GM23338 (cell line): Measurements from ENCODE around the gene SYNGR3. TPM values are rescaled to one million over a fixed set of nuclear protein-coding genes. Genes with fewer than 3 reads are reported as not detected.

ENCODE experiments used
- ATAC-seq: fragments of 200-7000 bp; cut with Tn5 transposase; 3 replicates; pipeline ENCODE4 v1.9.1; 2020
- DNase-seq: peaks from one replicate; pipeline ENCODE4 v3.0.0-alpha.2; 2015; ENCODE audit warnings: low spot score
- H2AFZ ChIP-seq: fragments of 200-600 bp; sonication (generic); 2 replicates; pipeline ENCODE4 v1.8.0; 2016; ENCODE audit warnings: antibody characterized with exemption, mild to moderate bottlenecking, moderate library complexity
- H3F3A ChIP-seq: fragments of 200-600 bp; sonication (generic); replicated peaks from 2 replicates; pipeline ENCODE4 v1.8.0; 2017; ENCODE audit warnings: antibody characterized with exemption, mixed run types, low read depth
- H3K27ac ChIP-seq: fragments of 200-600 bp; sonication (generic); 2 replicates; pipeline ENCODE4 v1.6.1; 2016; ENCODE audit warnings: low read depth
- H3K27me3 ChIP-seq: fragments of 200-600 bp; sonication (generic); 2 replicates; pipeline ENCODE4 v1.8.0; 2016; ENCODE audit warnings: mild to moderate bottlenecking, mixed run types, moderate library complexity; ENCODE audit not compliant: insufficient read depth
- H3K36me3 ChIP-seq: fragments of 200-600 bp; sonication (generic); 2 replicates; pipeline ENCODE4 v1.8.0; 2016; ENCODE audit warnings: mild to moderate bottlenecking; ENCODE audit not compliant: insufficient read depth
- H3K4me1 ChIP-seq: fragments of 200-600 bp; sonication (generic); 2 replicates; pipeline ENCODE4 v1.8.0; 2016; ENCODE audit warnings: mild to moderate bottlenecking, moderate library complexity; ENCODE audit not compliant: insufficient read depth
- H3K4me2 ChIP-seq: fragments of 200-600 bp; sonication (generic); 2 replicates; pipeline ENCODE4 v1.7.1; 2017; ENCODE audit warnings: mixed run types
- H3K4me3 ChIP-seq: fragments of 200-600 bp; sonication (generic); 2 replicates; pipeline ENCODE4 v1.6.1; 2016; ENCODE audit warnings: mixed run types
- H3K79me2 ChIP-seq: fragments of 200-600 bp; sonication (generic); replicated peaks from 2 replicates; pipeline ENCODE4 v1.8.0; 2017; ENCODE audit warnings: mild to moderate bottlenecking; ENCODE audit not compliant: insufficient read depth
- H3K9me2 ChIP-seq: fragments of 200-600 bp; sonication (generic); 2 replicates; pipeline ENCODE4 v1.8.0; 2017; ENCODE audit not compliant: insufficient read depth
- H4K20me1 ChIP-seq: fragments of 200-600 bp; sonication (generic); replicated peaks from 2 replicates; pipeline ENCODE4 v1.8.0; 2017; ENCODE audit warnings: mild to moderate bottlenecking; ENCODE audit not compliant: insufficient read depth
- H3K27ac Mint-ChIP-seq: 2 replicates; pipeline ENCODE4 v1.8.0; 2020; ENCODE audit warnings: inconsistent platforms, mild to moderate bottlenecking, moderate library complexity, mixed read lengths
- H3K27me3 Mint-ChIP-seq: 3 replicates; pipeline ENCODE4 v1.8.0; 2022; ENCODE audit warnings: low read depth, mild to moderate bottlenecking, moderate library complexity, mixed read lengths, inconsistent platforms; ENCODE audit not compliant: insufficient read depth, poor library complexity
- H3K36me3 Mint-ChIP-seq: 3 replicates; pipeline ENCODE4 v1.8.0; 2021; ENCODE audit warnings: low read depth, mild to moderate bottlenecking, inconsistent platforms, moderate library complexity, mixed read lengths
- H3K4me1 Mint-ChIP-seq: 3 replicates; pipeline ENCODE4 v1.8.0; 2020; ENCODE audit warnings: mild to moderate bottlenecking, inconsistent platforms, mixed read lengths
- H3K4me3 Mint-ChIP-seq: 3 replicates; pipeline ENCODE4 v1.8.0; 2021; ENCODE audit warnings: moderate library complexity, mild to moderate bottlenecking, inconsistent platforms, mixed read lengths
- H3K9me3 Mint-ChIP-seq: 3 replicates; pipeline ENCODE4 v1.8.0; 2020; ENCODE audit warnings: moderate library complexity, mild to moderate bottlenecking, inconsistent platforms, mixed read lengths
- CREB1 ChIP-seq: fragments of 250-450 bp; sonication (Bioruptor Pico); IDR thresholded peaks from 2 replicates; pipeline ENCODE4 v1.5.0; 2020; ENCODE audit warnings: low read depth, mild to moderate bottlenecking, moderate library complexity
- EZH2 ChIP-seq: fragments of 200-600 bp; sonication (generic); IDR thresholded peaks from one replicate; pipeline ENCODE4 v1.8.0; 2017; ENCODE audit warnings: antibody characterized with exemption, mild to moderate bottlenecking, low read depth; ENCODE audit not compliant: unreplicated experiment
- JUNB ChIP-seq: IDR thresholded peaks from one replicate; pipeline ENCODE4 v1.6.1; 2016; ENCODE audit warnings: antibody characterized with exemption; ENCODE audit not compliant: unreplicated experiment
- NANOG ChIP-seq: IDR thresholded peaks from 2 replicates; pipeline ENCODE4 v1.6.1; 2016; ENCODE audit warnings: antibody characterized with exemption, borderline replicate concordance
- ZNF114 ChIP-seq: fragments of 250-450 bp; sonication (Bioruptor Pico); IDR thresholded peaks from 2 replicates; pipeline ENCODE4 v1.5.0; 2020; ENCODE audit warnings: mild to moderate bottlenecking, moderate library complexity
- ZNF331 ChIP-seq: fragments of 250-450 bp; sonication (Bioruptor Pico); IDR thresholded peaks from 2 replicates; pipeline ENCODE4 v1.5.0; 2020; ENCODE audit warnings: low read depth, mild to moderate bottlenecking, moderate library complexity
- polyA plus RNA-seq: library from polyadenylated mRNA; unstranded; fragments of >200 nt; fragmentation: Nextera tagmentation; extraction: Ambion mirVana; gene quantifications from 2 replicates; pipeline ENCODE4 v1.2.1, GENCODE V29; 2016
- total RNA-seq: library from RNA; depleted of rRNA; stranded (reverse); fragments of >200 nt; shearing (Covaris generic); gene quantifications from 2 replicates; pipeline ENCODE4 v1.2.3, GENCODE V29; 2014
- TF ChIP-seq, protein P1 (sequence below), 2 experiments: fragments of 200-600 bp in 1 of 2; sonication (generic) in 1 of 2; conservative IDR thresholded peaks; 2 replicates each; pipeline versions ENCODE4 v1.5.1 to v1.6.1; 2016 to 2017; ENCODE audit warnings: antibody characterized with exemption in 2 of 2, low read depth in 2 of 2, mild to moderate bottlenecking in 2 of 2, moderate library complexity in 1 of 2
- TF ChIP-seq, protein P2 (sequence below): IDR thresholded peaks from 2 replicates; pipeline ENCODE4 v1.6.1; 2016; ENCODE audit warnings: antibody characterized with exemption

The SYNGR3 gene
- total and polyA plus RNA-seq, 2 experiments from 2014 or later: 45.4 to 77.7 TPM

DNA sequence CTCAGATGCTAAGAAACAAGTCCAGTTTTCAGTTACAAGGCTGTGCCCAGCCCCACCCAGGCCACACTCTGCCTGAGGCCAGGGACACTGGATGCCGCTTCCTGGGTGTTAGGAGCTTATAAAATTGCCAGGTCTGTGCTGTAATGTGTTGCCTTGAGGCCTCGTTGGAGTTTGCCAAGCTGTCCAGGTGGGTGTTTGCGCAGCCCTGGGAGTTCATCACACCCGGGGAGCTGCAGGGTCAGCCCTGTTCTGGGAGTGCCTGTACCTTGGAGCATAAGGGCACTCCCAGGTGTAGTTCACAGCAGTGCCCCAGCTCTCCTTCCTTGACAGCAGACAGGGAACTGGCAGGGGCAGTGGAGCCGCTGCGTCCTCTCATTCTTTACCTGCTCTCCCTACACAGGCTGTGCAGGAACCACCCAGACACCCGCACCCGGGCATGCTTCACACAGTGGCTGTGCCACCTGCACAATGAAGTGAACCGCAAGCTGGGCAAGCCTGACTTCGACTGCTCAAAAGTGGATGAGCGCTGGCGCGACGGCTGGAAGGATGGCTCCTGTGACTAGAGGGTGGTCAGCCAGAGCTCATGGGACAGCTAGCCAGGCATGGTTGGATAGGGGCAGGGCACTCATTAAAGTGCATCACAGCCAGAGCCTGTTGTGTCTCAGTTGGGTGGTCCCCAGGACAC is 4.2 kb upstream of the SYNGR3 start:
- no peak for DNase-seq
- no peaks in the 10 kb centered on the region for H3K9me2 ChIP-seq
- H2AFZ ChIP-seq: no peak overlapping the region
- no peak overlapping the region for H3K27ac Mint-ChIP-seq
- H3K27me3 Mint-ChIP-seq: peaks cover 63% of the 10 kb centered on the region
- H3K4me1 Mint-ChIP-seq: peaks cover 27% of the 10 kb centered on the region
- H3K4me2 ChIP-seq: peak overlapping the region; percentile 96
- H3K4me3 Mint-ChIP-seq: peak overlapping the region; percentile 92
- ATAC-seq: no peak
- H3F3A ChIP-seq: peaks cover 35% of the 10 kb centered on the region
- no peaks in the 10 kb centered on the region; the same call in 1 of the 2 replicates for H4K20me1 ChIP-seq
- peaks cover 17% of the 10 kb centered on the region for H3K36me3 Mint-ChIP-seq
- no peaks in the 10 kb centered on the region for H3K9me3 Mint-ChIP-seq
- H3K4me3 ChIP-seq: peak overlapping the region; percentile 95
- no peak overlapping the region for H3K27ac ChIP-seq
- H3K36me3 ChIP-seq: no peaks in the 10 kb centered on the region
- peaks cover 20% of the 10 kb centered on the region; the same call in 1 of the 2 replicates for H3K4me1 ChIP-seq
- H3K79me2 ChIP-seq: peaks cover 4% of the 10 kb centered on the region; the same call in 1 of the 2 replicates
- H3K27me3 ChIP-seq: peaks cover 48% of the 10 kb centered on the region
- TF ChIP-seq CREB1 (CRISPR knock-in tag): no peak
- TF ChIP-seq NANOG: no peak
- TF ChIP-seq EZH2: no peak
- no peak for TF ChIP-seq ZNF114 (CRISPR knock-in tag)
- TF ChIP-seq ZNF331 (CRISPR knock-in tag): no peak

DNA sequence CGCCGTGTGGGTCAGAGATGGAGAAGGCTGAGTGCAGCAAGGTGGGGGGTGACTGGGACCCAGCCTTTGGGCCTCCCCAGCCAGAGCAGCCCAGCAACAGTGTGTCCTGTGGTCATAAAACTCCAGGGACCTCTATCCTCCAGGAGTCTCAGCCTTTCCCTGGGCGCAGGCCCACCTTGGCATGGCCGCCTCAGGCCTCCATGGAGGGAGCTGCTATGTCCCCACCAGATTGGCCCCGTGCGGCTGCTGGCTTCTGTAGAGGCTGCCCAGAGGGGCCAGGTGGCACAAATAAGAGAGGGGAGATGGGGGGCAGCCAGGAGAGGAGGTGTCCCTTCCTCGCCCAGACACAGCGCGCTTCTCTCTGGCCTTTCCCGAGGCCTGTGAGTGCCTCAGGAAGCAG is 2.6 kb upstream of the SYNGR3 start:
- ATAC-seq (no peak), DNase-seq (no peak)
- peaks cover 23% of the 10 kb centered on the region for H3K4me1 Mint-ChIP-seq
- Histone ChIP-seq H2AFZ (no peak overlapping the region), H3K4me3 (no peak overlapping the region), H3K36me3 (no peaks in the 10 kb centered on the region), H3K4me1 (peaks cover 16% of the 10 kb centered on the region; the same call in 1 of the 2 replicates), H3K27me3 (peaks cover 44% of the 10 kb centered on the region), H3K9me2 (no peaks in the 10 kb centered on the region), H4K20me1 (no peaks in the 10 kb centered on the region; the same call in 1 of the 2 replicates), H3F3A (peaks cover 39% of the 10 kb centered on the region), H3K79me2 (peaks cover 4% of the 10 kb centered on the region; the same call in 1 of the 2 replicates), H3K4me2 (no peak overlapping the region), H3K27ac (no peak overlapping the region)
- no peak overlapping the region for H3K27ac Mint-ChIP-seq
- H3K9me3 Mint-ChIP-seq: no peaks in the 10 kb centered on the region
- H3K27me3 Mint-ChIP-seq: peaks cover 57% of the 10 kb centered on the region
- H3K36me3 Mint-ChIP-seq: peaks cover 20% of the 10 kb centered on the region
- TF ChIP-seq JUNB: no peak
- TF ChIP-seq, protein P1, sequence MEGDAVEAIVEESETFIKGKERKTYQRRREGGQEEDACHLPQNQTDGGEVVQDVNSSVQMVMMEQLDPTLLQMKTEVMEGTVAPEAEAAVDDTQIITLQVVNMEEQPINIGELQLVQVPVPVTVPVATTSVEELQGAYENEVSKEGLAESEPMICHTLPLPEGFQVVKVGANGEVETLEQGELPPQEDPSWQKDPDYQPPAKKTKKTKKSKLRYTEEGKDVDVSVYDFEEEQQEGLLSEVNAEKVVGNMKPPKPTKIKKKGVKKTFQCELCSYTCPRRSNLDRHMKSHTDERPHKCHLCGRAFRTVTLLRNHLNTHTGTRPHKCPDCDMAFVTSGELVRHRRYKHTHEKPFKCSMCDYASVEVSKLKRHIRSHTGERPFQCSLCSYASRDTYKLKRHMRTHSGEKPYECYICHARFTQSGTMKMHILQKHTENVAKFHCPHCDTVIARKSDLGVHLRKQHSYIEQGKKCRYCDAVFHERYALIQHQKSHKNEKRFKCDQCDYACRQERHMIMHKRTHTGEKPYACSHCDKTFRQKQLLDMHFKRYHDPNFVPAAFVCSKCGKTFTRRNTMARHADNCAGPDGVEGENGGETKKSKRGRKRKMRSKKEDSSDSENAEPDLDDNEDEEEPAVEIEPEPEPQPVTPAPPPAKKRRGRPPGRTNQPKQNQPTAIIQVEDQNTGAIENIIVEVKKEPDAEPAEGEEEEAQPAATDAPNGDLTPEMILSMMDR (conservative IDR thresholded peaks at IDR 0.05; ENCODE audit: low read depth in 2 of 2): no peak
- TF ChIP-seq, protein P2, sequence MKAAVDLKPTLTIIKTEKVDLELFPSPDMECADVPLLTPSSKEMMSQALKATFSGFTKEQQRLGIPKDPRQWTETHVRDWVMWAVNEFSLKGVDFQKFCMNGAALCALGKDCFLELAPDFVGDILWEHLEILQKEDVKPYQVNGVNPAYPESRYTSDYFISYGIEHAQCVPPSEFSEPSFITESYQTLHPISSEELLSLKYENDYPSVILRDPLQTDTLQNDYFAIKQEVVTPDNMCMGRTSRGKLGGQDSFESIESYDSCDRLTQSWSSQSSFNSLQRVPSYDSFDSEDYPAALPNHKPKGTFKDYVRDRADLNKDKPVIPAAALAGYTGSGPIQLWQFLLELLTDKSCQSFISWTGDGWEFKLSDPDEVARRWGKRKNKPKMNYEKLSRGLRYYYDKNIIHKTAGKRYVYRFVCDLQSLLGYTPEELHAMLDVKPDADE: no peak
- no peak overlapping the region for H3K4me3 Mint-ChIP-seq
